ENCODE results near the gene GPR17.

GPR17 gene

GRCh38 chr2:127678991-127679390 is 33.0 kb downstream of the GPR17 start:
- H3K4me3 ChIP-seq (ENCODE audit: low read depth in 1 of 2, low read length in 1 of 2): no peak overlapping the region
- no peaks in the 10 kb centered on the region for H3K36me3 ChIP-seq
- H3K27me3 ChIP-seq: peaks cover 85% of the 10 kb centered on the region
- no peak for TF ChIP-seq CTCF (IDR thresholded peaks at IDR 0.05)
- H3K4me1 ChIP-seq (ENCODE audit: control insufficient read depth in 1 of 2, insufficient read depth in 1 of 2, low read depth in 1 of 2, low read length in 1 of 2): peaks cover 0 to 10% of the 10 kb centered on the region in 2 experiments
- no peaks in the 10 kb centered on the region for H3K9me3 ChIP-seq
- no peak overlapping the region for H3K27ac ChIP-seq

GRCh38 chr2:127679680-127680361 is 33.9 kb downstream of the GPR17 start:
- Histone ChIP-seq H3K36me3 (no peaks in the 10 kb centered on the region), H3K4me1 (ENCODE audit: control insufficient read depth in 1 of 2, insufficient read depth in 1 of 2, low read depth in 1 of 2, low read length in 1 of 2) (peaks cover 0 to 7% of the 10 kb centered on the region in 2 experiments), H3K9me3 (no peaks in the 10 kb centered on the region), H3K4me3 (ENCODE audit: low read depth in 1 of 2, low read length in 1 of 2) (no peak overlapping the region), H3K27me3 (peaks cover 77% of the 10 kb centered on the region), H3K27ac (no peak overlapping the region)
- no peak for TF ChIP-seq CTCF (IDR thresholded peaks at IDR 0.05)

GRCh38 chr2:127680706-127681287 is 34.8 kb downstream of the GPR17 start:
- H3K36me3 ChIP-seq: no peaks in the 10 kb centered on the region
- H3K4me1 ChIP-seq (ENCODE audit: control insufficient read depth in 1 of 2, insufficient read depth in 1 of 2, low read depth in 1 of 2, low read length in 1 of 2): no peaks in the 10 kb centered on the region
- peaks cover 67% of the 10 kb centered on the region for H3K27me3 ChIP-seq
- no peak overlapping the region for H3K4me3 ChIP-seq (ENCODE audit: low read depth in 1 of 2, low read length in 1 of 2)
- no peak for TF ChIP-seq CTCF (IDR thresholded peaks at IDR 0.05)
- H3K27ac ChIP-seq: no peak overlapping the region
- H3K9me3 ChIP-seq: no peaks in the 10 kb centered on the region

GRCh38 chr2:127681288-127681804 is 35.4 kb downstream of the GPR17 start:
- H3K36me3 ChIP-seq: no peaks in the 10 kb centered on the region
- H3K9me3 ChIP-seq: no peaks in the 10 kb centered on the region
- no peaks in the 10 kb centered on the region for H3K4me1 ChIP-seq (ENCODE audit: control insufficient read depth in 1 of 2, insufficient read depth in 1 of 2, low read depth in 1 of 2, low read length in 1 of 2)
- H3K4me3 ChIP-seq (ENCODE audit: low read depth in 1 of 2, low read length in 1 of 2): no peak overlapping the region
- no peak for TF ChIP-seq CTCF (IDR thresholded peaks at IDR 0.05)
- peaks cover 63% of the 10 kb centered on the region for H3K27me3 ChIP-seq
- no peak overlapping the region for H3K27ac ChIP-seq

- Histone ChIP-seq H3K27ac (no peak overlapping the region), H3K36me3 (no peaks in the 10 kb centered on the region), H3K4me3 (ENCODE audit: low read depth in 1 of 2, low read length in 1 of 2) (no peak overlapping the region), H3K9me3 (no peaks in the 10 kb centered on the region), H3K27me3 (peaks cover 60% of the 10 kb centered on the region), H3K4me1 (ENCODE audit: control insufficient read depth in 1 of 2, insufficient read depth in 1 of 2, low read depth in 1 of 2, low read length in 1 of 2) (no peaks in the 10 kb centered on the region)
- TF ChIP-seq CTCF (IDR thresholded peaks at IDR 0.05): no peak
These were observed 36.3 kb downstream of the GPR17 start for GRCh38 chr2:127681976-127682857.
